GM21526 (cell line): ENCODE measurements around the gene PGLYRP4.
"Not testable (repeated sequence)": the region's sequence is repeated elsewhere in the genome, so short reads cannot be mapped to it uniquely, and the experiment has no call there.

Experiments
- ATAC-seq: cut with Tn5 transposase; IDR thresholded peaks from one replicate; pipeline ENCODE4 v1.9.1; 2021; ENCODE audit warnings: moderate library complexity; ENCODE audit not compliant: unreplicated experiment, low FRiP score

Gene PGLYRP4

DNA sequence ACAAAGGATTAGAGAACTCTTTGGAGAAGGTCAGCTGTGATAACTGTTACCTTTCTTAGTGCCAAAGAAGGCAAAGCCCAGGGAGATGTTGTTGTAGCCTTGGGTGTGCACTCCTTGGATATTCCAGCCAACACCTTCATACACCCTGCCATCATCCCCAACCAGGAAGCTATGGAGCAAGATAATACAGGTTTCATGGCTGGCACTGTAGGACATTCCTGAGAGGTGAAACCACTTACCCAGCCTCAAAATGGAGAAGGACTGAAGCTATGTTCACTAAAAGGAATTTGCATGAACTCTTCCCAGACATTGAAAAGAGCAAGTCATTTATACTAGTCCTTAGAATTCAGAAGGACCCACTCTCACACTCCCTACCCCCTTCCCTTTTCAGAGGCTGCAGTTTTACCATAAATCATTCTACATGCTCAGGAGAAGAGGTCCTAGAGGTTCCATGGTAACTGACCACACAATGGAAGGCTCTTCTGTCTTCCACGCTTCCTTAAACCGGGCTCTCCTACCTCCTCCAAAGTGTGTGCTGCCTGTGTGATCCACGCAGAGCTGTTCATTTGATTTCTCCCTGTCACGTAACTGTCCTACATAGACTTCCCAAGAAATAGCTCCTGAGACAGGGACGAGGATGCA lies 5.5 kb downstream of the PGLYRP4 start:
- ATAC-seq: no peak

DNA sequence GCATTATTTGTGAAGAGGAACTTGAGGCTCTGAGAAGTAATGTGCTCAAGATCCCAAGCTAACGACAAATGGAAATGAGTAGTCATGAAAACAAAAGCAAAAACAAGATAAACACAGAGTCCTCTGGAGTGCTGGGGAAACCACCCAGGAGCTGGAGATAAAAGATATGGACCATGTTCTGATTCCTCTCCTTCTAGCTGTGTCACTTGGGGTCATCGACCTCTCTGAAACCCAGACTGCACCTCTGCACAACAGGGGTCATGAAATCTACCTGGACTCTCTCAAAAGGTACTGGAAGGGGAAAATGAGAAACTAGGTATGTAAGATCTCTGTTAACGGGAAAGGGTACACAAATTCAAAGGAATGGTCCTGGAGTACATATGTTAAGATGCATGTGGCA lies 6.5 kb downstream of the PGLYRP4 start:
- no peak for ATAC-seq

- no peak for ATAC-seq
Measured at GRCh38 chr1:153341431-153341934, 7.2 kb downstream of the PGLYRP4 start.

- no peak for ATAC-seq
Measured at GRCh38 chr1:153340356-153340755, 8.3 kb downstream of the PGLYRP4 start.

DNA sequence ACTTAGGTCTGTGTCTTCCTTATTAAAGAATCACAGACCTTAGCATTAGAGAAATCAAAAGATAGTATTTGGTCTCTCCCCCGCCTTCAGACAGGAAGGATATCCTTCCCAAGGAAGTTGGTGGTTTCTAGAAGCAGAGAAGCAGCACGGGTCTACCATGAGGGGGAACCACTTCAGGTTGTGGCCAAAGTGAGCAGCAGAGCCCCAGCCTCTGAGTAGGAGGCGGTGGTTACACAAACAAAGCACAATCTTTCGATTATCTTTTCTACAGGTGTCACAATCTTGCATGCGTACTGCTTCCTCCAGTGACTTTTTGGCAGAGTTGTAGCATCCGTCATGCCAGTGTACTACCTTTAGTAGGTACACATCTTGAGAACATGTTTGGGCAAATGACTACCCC lies 8.8 kb downstream of the PGLYRP4 start:
- no peak for ATAC-seq

DNA sequence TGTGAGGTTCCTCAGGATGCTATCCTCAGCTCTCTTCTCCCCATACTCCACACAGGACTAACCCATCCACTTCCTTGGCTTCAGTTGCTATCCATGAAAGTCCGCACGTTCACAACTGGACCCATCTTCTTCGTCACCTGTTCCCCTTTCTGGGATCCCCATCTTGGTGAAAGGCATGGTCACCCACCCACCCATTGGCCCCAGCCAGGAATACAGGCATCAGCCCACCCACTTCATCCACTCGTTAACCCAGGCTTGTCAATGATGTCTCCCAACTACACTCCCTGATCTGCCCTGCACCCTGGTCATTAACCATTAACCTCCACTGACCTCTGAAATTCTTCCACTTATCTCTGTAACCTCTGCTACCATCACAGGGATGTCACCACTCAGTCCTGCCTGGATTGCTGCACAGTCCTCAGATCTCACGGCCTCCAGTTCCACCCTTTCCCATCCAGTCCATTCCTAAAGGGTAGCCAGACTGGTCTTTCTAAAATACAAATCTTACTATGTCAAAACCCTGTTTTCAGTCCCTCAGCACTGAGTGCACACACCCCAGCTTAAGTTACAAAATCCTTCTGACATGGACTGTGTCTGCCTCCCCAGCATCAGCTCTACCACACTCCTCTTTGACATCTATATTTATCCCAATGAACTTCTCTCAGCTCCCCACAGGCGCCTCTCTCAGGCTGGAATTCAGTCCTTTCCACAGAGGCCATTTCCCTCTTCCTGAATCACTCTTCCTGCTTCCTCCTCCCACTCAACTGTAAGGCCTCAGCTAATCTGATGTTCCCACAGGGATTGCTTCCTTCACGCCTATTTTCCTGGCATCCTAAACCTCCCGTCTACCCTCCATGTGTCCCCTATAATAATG lies 10.4 kb downstream of the PGLYRP4 start:
- no peak for ATAC-seq

DNA sequence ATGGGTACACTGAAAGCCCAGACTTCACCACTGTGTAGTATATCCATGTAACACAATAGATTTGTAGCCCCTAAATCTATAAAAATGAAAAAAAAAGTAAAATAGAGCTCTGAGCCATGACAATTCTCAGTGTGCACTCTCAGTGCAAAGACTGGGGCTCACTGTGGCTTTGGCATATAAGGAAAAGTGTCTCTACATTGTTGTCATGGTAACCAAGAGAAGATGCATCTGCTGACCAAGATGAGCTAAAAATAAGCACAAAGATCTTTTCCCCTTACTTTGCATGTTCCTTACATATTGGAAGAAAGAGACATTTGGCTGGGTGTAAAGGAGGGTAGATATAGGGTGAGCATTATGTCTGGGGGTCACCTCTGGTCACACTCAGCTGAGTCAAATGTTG lies 12.0 kb downstream of the PGLYRP4 start:
- ATAC-seq: no peak

GRCh38 chr1:153333902-153334301 lies 14.7 kb downstream of the PGLYRP4 start:
- ATAC-seq: no peak

- ATAC-seq: no peak
Measured at GRCh38 chr1:153324912-153325311, 23.7 kb downstream of the PGLYRP4 start.

DNA sequence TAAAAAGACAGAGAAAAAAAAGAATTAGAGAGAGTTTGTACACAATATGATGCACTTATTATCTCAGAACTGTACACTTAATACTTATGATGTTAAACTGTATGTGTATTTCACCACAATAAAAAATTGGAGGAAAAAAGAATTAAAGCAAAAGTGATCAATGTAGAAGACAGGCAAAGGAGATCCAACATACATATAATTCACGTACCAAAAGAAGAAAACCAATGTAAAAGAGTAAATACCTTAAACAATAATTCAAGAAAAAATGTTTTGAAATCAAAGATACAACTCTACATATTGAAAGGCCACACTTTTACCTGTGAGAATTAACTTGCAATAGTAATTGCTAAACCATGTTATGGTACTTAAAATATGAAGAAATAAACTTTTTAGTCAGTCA lies 26.1 kb downstream of the PGLYRP4 start:
- ATAC-seq: no peak

GRCh38 chr1:153318145-153318544 lies 30.5 kb downstream of the PGLYRP4 start:
- ATAC-seq: not testable (repeated sequence)

DNA sequence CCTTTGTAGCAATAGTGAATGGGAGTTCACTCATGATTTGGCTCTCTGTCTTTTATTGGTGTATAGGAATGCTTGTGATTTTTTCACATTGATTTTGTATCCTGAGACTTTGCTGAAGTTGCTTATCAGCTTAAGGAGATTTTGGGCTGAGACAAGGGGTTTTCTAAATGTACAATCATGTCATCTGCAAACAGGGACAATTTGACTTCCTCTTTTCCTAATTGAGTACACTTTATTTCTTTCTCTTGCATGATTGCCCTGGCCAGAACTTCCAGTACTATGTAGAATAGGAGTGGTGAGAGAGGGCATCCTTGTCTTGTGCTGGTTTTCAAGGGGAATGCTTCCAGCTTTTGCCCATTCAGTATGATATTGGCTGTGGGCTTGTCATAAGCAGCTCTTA lies 32.6 kb downstream of the PGLYRP4 start:
- not testable (repeated sequence) for ATAC-seq

DNA sequence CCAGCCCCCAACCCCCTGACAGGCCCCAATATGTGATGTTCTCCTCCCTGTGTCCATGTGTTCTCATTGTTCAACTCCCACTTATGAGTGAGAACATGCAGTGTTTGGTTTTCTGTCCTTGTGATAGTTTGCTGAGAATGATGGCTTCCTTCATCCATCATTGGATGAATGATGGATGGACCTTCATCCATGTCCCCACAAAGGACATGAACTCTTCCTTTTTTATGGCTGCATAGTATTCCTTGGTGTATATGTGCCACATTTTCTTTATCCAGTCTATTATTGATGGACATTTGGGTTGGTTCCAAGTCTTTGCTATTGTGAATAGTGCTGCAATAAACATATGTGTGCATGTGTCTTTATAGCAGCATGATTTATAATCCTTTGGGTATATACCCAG lies 34.3 kb downstream of the PGLYRP4 start:
- not testable (repeated sequence) for ATAC-seq

GRCh38 chr1:153313288-153313687 lies 35.4 kb downstream of the PGLYRP4 start:
- no peak for ATAC-seq

- ATAC-seq: no peak
Measured at GRCh38 chr1:153312570-153313186, 36.0 kb downstream of the PGLYRP4 start, which contains the start of gene PGLYRP3. Gene PGLYRP3 (minus strand): TSS chr1:153312952. CDS start chr1:153310665, 2,287 bp downstream.

GRCh38 chr1:153310526-153310925 lies 38.1 kb downstream of the PGLYRP4 start:
- no peak for ATAC-seq

DNA sequence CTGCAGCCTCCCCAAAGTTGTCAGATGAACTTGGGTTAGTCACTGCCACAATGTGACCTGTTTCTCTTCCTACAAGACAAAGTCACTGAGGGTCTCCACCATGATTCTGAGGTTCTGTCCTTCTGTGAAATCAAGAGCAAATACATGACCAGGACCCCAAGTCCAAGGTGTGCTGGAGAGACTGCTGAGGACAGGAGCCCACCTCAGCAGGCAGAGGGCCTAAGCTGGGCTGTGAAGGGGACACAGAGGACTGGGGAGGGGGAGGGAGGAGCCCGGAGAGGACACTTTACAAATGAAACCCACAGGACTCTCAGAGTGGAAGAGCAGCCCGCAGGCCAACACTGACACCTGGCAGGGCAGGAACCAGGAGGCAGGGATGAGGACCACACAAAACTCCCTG lies 39.2 kb downstream of the PGLYRP4 start:
- no peak for ATAC-seq

DNA sequence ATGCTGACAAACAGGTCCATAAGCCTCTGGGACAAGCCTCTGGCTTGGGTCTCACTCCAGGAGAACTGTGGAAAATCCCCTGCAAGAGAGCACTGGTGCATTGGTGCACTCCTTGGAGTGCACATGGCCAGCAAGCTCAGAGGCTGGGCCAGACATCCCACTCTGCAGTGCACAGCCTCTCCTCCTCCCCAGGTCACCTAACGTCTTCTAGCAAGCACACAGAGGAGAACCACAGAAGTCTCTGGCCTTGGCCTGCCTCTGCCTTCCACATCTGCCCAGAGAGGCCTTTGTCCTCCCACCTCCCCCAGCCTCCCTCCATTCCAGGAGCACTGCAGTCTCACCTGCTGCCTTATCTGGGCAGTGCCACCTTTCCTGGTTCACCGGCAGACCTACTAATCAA lies 40.1 kb downstream of the PGLYRP4 start:
- ATAC-seq: no peak

DNA sequence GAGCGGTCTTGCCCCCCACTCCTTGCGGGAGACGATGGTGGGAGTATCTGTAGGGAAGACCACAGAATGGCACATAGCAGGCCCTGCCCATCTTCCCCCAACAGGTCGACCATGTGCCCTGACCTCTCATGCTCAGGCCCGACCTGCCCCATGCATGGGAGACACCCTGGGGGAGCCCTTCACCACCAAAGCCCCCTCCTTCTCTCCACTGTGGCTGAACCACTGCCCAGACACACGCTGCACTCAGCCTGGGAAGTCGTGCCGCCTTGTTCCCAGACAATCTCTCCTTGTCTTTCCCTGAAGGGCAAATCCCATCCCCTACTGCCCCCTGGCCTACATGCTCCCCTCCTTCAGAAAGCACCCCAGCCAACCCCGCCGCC lies 41.4 kb downstream of the PGLYRP4 start:
- no peak for ATAC-seq

- ATAC-seq: no peak
Measured at GRCh38 chr1:153306303-153307220, 42.1 kb downstream of the PGLYRP4 start.
